Testis (tissue), 3 donors: ENCODE data around the gene NUP62. TPM values are rescaled to one million over a fixed set of nuclear protein-coding genes. Genes with fewer than 3 reads are reported as not detected.
"Not testable (repeated sequence)": the region's sequence is repeated elsewhere in the genome, so short reads cannot be mapped to it uniquely, and the experiment has no call there.

ENCODE experiments used
- DNase-seq: peaks from one replicate; pipeline ENCODE4 v3.0.0-alpha.2; 2019
- H3K27ac ChIP-seq, 2 donors: fragments of 200-600 bp; sonication (generic); one replicate each; pipeline ENCODE4 v1.5.1; 2019
- H3K27me3 ChIP-seq: fragments of 200-600 bp; sonication (generic); one replicate; pipeline ENCODE4 v1.5.1; 2019
- H3K36me3 ChIP-seq: fragments of 200-600 bp; sonication (generic); one replicate; pipeline ENCODE4 v1.5.1; 2017; ENCODE audit warnings: low read depth; ENCODE audit errors: missing control alignments
- H3K4me1 ChIP-seq: fragments of 200-600 bp; sonication (generic); one replicate; pipeline ENCODE4 v1.5.1; 2019
- H3K4me3 ChIP-seq, 2 donors: fragments of 200-600 bp; sonication (generic); one replicate each; pipeline ENCODE4 v1.5.1; 2017 to 2019
- H3K9me3 ChIP-seq: fragments of 200-600 bp; sonication (generic); one replicate; pipeline ENCODE4 v1.5.1; 2017
- POLR2A ChIP-seq: fragments of 450-650 bp; IDR thresholded peaks from one replicate; pipeline ENCODE4 v1.6.1; 2017; ENCODE audit warnings: antibody characterized with exemption, mild to moderate bottlenecking, moderate library complexity
- WGBS, 2 donors: methylation state at CpG; one replicate each; pipeline ENCODE4 v1.1.5; 2018; 5-methylcytosine and 5-hydroxymethylcytosine counted together
- intact Hi-C: fragments of 100-400 bp; cut with DNase I; formaldehyde crosslinking; loops from one replicate; pipeline ENCODE4 v1.15.1; 2023; ENCODE audit warnings: low total_unique reads
- polyA plus RNA-seq: library from polyadenylated mRNA; stranded (reverse); fragments of 350-450 nt; fragmentation: Illumina TruSeq; extraction: RNeasy Lipid Tissue Mini Kit (QIAGEN cat#74804); gene quantifications from one replicate; pipeline ENCODE4 v1.2.3, GENCODE V29; 2014; ENCODE audit warnings: low read depth, low replicate concordance; ENCODE audit not compliant: insufficient read depth
- total RNA-seq, 2 donors: library from RNA; depleted of rRNA; stranded (reverse); fragments of >200 nt; gene quantifications; one replicate each; pipeline ENCODE4 v1.2.3, GENCODE V29; 2016
- TF ChIP-seq, protein P1 (sequence below), 3 experiments: fragments of 450-650 bp in 2 of 3; fragments of 200-600 bp in 1 of 3; sonication (generic) in 1 of 3; IDR thresholded peaks; one replicate each; pipeline ENCODE4 v1.5.1; 2016 to 2019; ENCODE audit warnings: antibody characterized with exemption in 3 of 3, mild to moderate bottlenecking in 2 of 3, moderate library complexity in 1 of 3

Gene NUP62
- total and polyA plus RNA-seq, 3 donors from 2014 or later: 78.4 to 135 (median 112) TPM

DNA sequence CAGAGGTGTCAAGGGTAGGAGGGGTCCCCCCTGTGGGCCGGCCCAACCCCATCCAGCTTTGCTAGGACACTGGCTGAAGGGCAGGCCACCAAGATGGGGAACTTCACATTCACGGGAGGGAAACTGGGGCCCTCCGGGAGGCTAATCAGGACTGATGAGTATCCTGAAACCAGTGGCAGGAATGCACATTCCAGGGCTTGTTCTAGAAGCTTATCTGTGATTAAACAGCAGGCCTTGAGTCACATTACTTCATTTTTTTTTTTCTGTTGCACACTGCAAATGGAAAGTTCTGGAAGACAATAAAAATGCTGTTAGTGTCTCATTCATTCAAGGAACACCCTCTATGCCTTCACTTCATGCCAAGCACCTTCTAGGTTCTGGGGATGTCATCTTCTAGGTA, 47.2 kb upstream of the NUP62 start:
- DNase-seq: no peak
- no peaks in the 10 kb centered on the region for H3K36me3 ChIP-seq
- no peaks in the 10 kb centered on the region for H3K27me3 ChIP-seq
- no peak overlapping the region for H3K27ac ChIP-seq
- 67% methylated on average over 3 of the region's 3 CpGs for WGBS, 2 donors
- H3K4me3 ChIP-seq: no peak overlapping the region
- TF ChIP-seq, protein P1, sequence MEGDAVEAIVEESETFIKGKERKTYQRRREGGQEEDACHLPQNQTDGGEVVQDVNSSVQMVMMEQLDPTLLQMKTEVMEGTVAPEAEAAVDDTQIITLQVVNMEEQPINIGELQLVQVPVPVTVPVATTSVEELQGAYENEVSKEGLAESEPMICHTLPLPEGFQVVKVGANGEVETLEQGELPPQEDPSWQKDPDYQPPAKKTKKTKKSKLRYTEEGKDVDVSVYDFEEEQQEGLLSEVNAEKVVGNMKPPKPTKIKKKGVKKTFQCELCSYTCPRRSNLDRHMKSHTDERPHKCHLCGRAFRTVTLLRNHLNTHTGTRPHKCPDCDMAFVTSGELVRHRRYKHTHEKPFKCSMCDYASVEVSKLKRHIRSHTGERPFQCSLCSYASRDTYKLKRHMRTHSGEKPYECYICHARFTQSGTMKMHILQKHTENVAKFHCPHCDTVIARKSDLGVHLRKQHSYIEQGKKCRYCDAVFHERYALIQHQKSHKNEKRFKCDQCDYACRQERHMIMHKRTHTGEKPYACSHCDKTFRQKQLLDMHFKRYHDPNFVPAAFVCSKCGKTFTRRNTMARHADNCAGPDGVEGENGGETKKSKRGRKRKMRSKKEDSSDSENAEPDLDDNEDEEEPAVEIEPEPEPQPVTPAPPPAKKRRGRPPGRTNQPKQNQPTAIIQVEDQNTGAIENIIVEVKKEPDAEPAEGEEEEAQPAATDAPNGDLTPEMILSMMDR (IDR thresholded peaks at IDR 0.05): no peak
- no peak for TF ChIP-seq POLR2A
- intact Hi-C loops: no loop called here
- H3K4me1 ChIP-seq: peaks cover 9% of the 10 kb centered on the region
- H3K9me3 ChIP-seq: no peaks in the 10 kb centered on the region

DNA sequence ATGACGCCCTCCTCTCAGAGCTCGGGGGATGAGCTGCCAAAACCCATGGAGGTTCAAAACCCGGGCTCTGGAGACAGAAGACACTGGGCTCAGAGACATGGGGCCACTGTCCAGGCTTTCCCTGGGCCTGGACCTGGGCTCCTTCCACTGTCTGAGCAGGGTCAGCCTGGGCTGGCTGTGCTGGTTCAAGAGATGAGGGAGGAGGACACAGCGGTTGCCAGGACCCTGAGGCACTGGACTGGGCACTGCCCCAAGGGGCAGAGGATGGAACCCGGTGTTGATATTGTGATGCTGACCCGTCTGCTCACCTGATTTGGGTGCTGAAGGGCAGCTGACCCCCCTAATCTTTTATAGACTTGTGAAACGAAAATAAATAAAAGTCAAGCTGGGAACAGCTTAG, 45.7 kb upstream of the NUP62 start:
- Histone ChIP-seq H3K9me3 (no peaks in the 10 kb centered on the region), H3K27me3 (no peaks in the 10 kb centered on the region), H3K27ac (no peak overlapping the region), H3K4me3 (no peak overlapping the region), H3K36me3 (no peaks in the 10 kb centered on the region), H3K4me1 (peaks cover 9% of the 10 kb centered on the region)
- TF ChIP-seq, protein P1 (IDR thresholded peaks at IDR 0.05): no peak
- no peak for TF ChIP-seq POLR2A
- intact Hi-C loops: no loop called here
- 88 to 90% methylated on average over 7 of the region's 7 CpGs for WGBS, 2 donors
- no peak for DNase-seq

DNA sequence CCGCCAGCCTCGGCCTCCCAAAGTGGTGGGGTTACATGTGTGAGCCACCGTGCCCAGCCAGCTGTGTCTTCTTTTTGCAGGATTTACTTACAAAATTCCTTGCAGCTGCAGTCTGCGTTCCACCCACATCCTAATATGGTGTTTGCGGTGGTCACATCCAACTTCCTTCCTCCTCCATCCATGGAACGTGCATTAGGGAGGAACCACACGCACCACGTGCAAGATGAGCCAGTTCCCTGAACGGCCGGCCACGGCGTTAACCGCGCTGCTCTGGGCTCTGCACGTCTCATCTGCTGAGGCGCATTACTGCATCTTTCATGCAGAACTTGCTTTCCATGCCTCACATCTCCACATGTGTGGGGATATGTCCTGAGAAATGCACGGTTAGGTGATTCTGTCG, 44.7 kb upstream of the NUP62 start:
- no peak for TF ChIP-seq POLR2A
- TF ChIP-seq, protein P1 (IDR thresholded peaks at IDR 0.05): no peak
- no peaks in the 10 kb centered on the region for H3K36me3 ChIP-seq
- 64 to 92% methylated on average over 18 of the region's 18 CpGs for WGBS, 2 donors
- no peaks in the 10 kb centered on the region for H3K27me3 ChIP-seq
- no peak overlapping the region for H3K27ac ChIP-seq
- intact Hi-C loops: no loop called here
- H3K4me3 ChIP-seq: no peak overlapping the region
- peaks cover 9% of the 10 kb centered on the region for H3K4me1 ChIP-seq
- H3K9me3 ChIP-seq: no peaks in the 10 kb centered on the region
- DNase-seq: peak; percentile 24

DNA sequence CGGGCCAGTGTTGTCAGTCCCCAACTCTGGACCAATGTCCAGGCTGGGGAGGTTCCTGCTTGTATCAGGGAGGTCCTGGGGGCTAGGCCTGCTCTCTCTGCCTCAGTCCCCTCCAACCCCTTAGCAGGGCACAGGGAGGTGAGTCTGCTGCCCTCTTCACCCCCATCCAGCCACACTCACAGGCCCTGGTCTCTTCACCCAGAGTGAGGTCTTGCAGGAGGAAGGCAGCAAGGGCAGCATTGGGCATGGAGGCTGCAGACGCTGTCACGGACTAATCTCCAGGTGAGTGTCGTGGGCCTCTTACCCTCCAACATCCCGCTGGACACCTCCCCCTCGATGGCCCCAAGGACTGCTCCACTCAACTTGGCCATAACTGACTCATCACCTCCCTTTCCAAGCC, 43.5 kb upstream of the NUP62 start:
- no peaks in the 10 kb centered on the region for H3K9me3 ChIP-seq
- intact Hi-C loops: no loop called here
- no peak for TF ChIP-seq POLR2A
- TF ChIP-seq, protein P1 (IDR thresholded peaks at IDR 0.05): no peak
- WGBS, 2 donors: 87 to 96% methylated on average over 5 to 6 of the region's 6 CpGs
- no peak overlapping the region for H3K4me3 ChIP-seq
- H3K4me1 ChIP-seq: peaks cover 9% of the 10 kb centered on the region
- no peak for DNase-seq
- H3K27ac ChIP-seq: no peak overlapping the region
- no peaks in the 10 kb centered on the region for H3K27me3 ChIP-seq
- H3K36me3 ChIP-seq: no peaks in the 10 kb centered on the region

DNA sequence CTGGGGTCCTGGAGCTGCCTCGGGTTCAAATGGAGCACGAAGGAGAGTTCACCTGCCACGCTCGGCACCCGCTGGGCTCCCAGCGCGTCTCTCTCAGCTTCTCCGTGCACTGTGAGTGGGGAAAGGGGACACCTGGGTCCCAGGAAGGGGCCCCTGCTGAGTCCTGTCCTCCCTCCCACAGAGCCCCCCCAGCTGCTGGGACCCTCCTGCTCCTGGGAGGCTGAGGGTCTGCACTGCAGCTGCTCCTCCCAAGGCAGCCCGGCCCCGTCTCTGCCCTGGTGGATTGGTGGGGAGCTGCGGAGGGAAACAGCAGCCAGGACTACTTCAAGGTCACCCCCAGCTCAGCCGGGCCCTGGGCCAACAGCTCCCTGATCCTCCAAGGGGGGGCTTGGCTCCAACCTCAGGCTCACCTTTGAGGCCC, 42.7 kb upstream of the NUP62 start:
- H3K4me3 ChIP-seq: no peak overlapping the region
- H3K27me3 ChIP-seq: no peaks in the 10 kb centered on the region
- no peaks in the 10 kb centered on the region for H3K36me3 ChIP-seq
- no peaks in the 10 kb centered on the region for H3K9me3 ChIP-seq
- intact Hi-C loops: no loop called here
- peaks cover 9% of the 10 kb centered on the region for H3K4me1 ChIP-seq
- no peak for TF ChIP-seq POLR2A
- TF ChIP-seq, protein P1 (IDR thresholded peaks at IDR 0.05): no peak
- DNase-seq: peak; percentile 43
- WGBS, 2 donors: 28% methylated on average over 12 of the region's 12 CpGs; no CpG with 5 or more reads in 1 of the 2 donors
- H3K27ac ChIP-seq: no peak overlapping the region

DNA sequence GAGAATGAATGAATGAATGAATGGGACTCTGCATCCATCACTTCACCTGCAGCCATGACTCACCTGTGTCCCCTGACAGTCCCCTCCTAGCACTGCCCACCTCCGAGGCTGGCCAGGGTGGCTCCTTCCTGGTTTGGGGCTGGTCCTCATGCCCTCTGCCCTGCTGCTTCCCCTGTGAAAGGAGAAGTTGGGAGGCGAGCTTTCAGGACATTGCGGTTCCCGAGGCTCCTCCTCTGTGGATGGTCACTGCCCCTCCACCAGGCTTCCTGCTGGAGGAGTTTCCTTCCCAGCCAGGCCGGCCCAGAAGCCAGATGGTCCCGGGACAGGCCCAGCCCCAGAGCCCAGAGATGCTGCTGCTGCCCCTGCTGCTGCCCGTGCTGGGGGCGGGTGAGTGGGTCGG, 40.1 kb upstream of the NUP62 start:
- DNase-seq, H3K4me1 ChIP-seq, intact Hi-C loops, H3K27me3 ChIP-seq, H3K4me3 ChIP-seq, H3K36me3 ChIP-seq, H3K27ac ChIP-seq, H3K9me3 ChIP-seq: not testable (repeated sequence)
- 36% methylated on average over 5 of the region's 9 CpGs; no CpG with 5 or more reads in 1 of the 2 donors for WGBS, 2 donors
